ENCODE measurements around the gene CD320. TPM values are rescaled to one million over a fixed set of nuclear protein-coding genes. Genes with fewer than 3 reads are reported as not detected.

CD320 gene
- total and polyA plus RNA-seq, 3 experiments from 2014 or later = 58.6 to 97.6 (median 93.7) TPM

GRCh38 chr19:8329996-8330395 is 21.8 kb upstream of the CD320 start:
- H3K9me3 Mint-ChIP-seq = no peaks in the 10 kb centered on the region
- Histone ChIP-seq H3K27me3 (ENCODE audit: insufficient read depth, low read length, poor library complexity, severe bottlenecking) (peaks cover 6% of the 10 kb centered on the region), H3K27ac (ENCODE audit: low read depth, low read length) (no peak overlapping the region), H3K9me3 (ENCODE audit: low read length) (no peaks in the 10 kb centered on the region), H3K4me1 (ENCODE audit: insufficient read depth, low read length) (peaks cover 7% of the 10 kb centered on the region), H3K36me3 (ENCODE audit: insufficient read depth, low read length) (no peaks in the 10 kb centered on the region), H3K4me3 (ENCODE audit: low read length) (no peak overlapping the region)
- ChIA-PET POLR2A (no interaction called here), CTCF (interaction anchor here (0.8 kb wide), 1 partner anchor 24 kb away, joined by 3 read pairs; no protein-coding TSS in a partner anchor)
- H3K4me3 Mint-ChIP-seq = no peak overlapping the region
- peaks cover 0 to 4% (median 0%) of the 10 kb centered on the region in 3 donors for H3K4me1 Mint-ChIP-seq
- peaks cover 0 to 2% (median 0%) of the 10 kb centered on the region in 3 donors for H3K36me3 Mint-ChIP-seq
- peak overlapping the region in 1 of 8 donors; percentile 76 for H3K27ac Mint-ChIP-seq
- no peak for DNase-seq
- no peaks in the 10 kb centered on the region for H3K27me3 Mint-ChIP-seq

- Mint-ChIP-seq H3K36me3 (peaks cover 0 to 35% (median 0%) of the 10 kb centered on the region in 3 donors), H3K27ac (no peak overlapping the region), H3K4me3 (no peak overlapping the region), H3K4me1 (peaks cover 16 to 31% (median 20%) of the 10 kb centered on the region in 3 donors), H3K9me3 (no peaks in the 10 kb centered on the region), H3K27me3 (no peaks in the 10 kb centered on the region)
- DNase-seq = no peak
- H3K4me3 ChIP-seq (ENCODE audit: low read length) = no peak overlapping the region
- no peaks in the 10 kb centered on the region for H3K9me3 ChIP-seq (ENCODE audit: low read length)
- H3K27ac ChIP-seq (ENCODE audit: low read depth, low read length) = no peak overlapping the region
- CTCF ChIA-PET = interaction anchor here (0.6 kb wide), 1 partner anchor 289 kb away, joined by 3 read pairs; no protein-coding TSS in a partner anchor
- POLR2A ChIA-PET = interaction anchor here (0.6 kb wide), 1 partner anchor 45 kb away, joined by 4 read pairs; no protein-coding TSS in a partner anchor
- peaks cover 6% of the 10 kb centered on the region for H3K36me3 ChIP-seq (ENCODE audit: insufficient read depth, low read length)
- H3K27me3 ChIP-seq (ENCODE audit: insufficient read depth, low read length, poor library complexity, severe bottlenecking) = no peaks in the 10 kb centered on the region
- H3K4me1 ChIP-seq (ENCODE audit: insufficient read depth, low read length) = peaks cover 22% of the 10 kb centered on the region
Observed at GRCh38 chr19:8325454-8325853, 17.3 kb upstream of the CD320 start.

GRCh38 chr19:8324186-8325050 is 16.3 kb upstream of the CD320 start:
- Mint-ChIP-seq H3K27me3 (no peaks in the 10 kb centered on the region), H3K36me3 (peaks cover 0 to 36% (median 0%) of the 10 kb centered on the region in 3 donors), H3K4me3 (peak overlapping the region in 1 of 7 donors; percentile 98), H3K9me3 (no peaks in the 10 kb centered on the region), H3K27ac (peak overlapping the region in 2 of 8 donors; percentile 47 to 58), H3K4me1 (peaks cover 22 to 41% (median 30%) of the 10 kb centered on the region in 3 donors)
- CTCF ChIA-PET = interaction anchor here (0.9 to 1.3 kb wide), 2 partner anchors 14 to 56 kb away, joined by 3 read pairs; no protein-coding TSS in a partner anchor
- POLR2A ChIA-PET = interaction anchor here (0.6 to 0.9 kb wide), 2 partner anchors 11 to 46 kb away, joined by 3 to 4 read pairs; no protein-coding TSS in a partner anchor
- Histone ChIP-seq H3K4me1 (ENCODE audit: insufficient read depth, low read length) (peaks cover 33% of the 10 kb centered on the region), H3K36me3 (ENCODE audit: insufficient read depth, low read length) (peaks cover 6% of the 10 kb centered on the region), H3K4me3 (ENCODE audit: low read length) (no peak overlapping the region), H3K27ac (ENCODE audit: low read depth, low read length) (no peak overlapping the region), H3K27me3 (ENCODE audit: insufficient read depth, low read length, poor library complexity, severe bottlenecking) (no peaks in the 10 kb centered on the region), H3K9me3 (ENCODE audit: low read length) (no peaks in the 10 kb centered on the region)
- DNase-seq = no peak

- Histone ChIP-seq H3K4me1 (ENCODE audit: insufficient read depth, low read length) (peaks cover 33% of the 10 kb centered on the region), H3K27me3 (ENCODE audit: insufficient read depth, low read length, poor library complexity, severe bottlenecking) (no peaks in the 10 kb centered on the region), H3K9me3 (ENCODE audit: low read length) (no peaks in the 10 kb centered on the region), H3K27ac (ENCODE audit: low read depth, low read length) (no peak overlapping the region), H3K4me3 (ENCODE audit: low read length) (no peak overlapping the region), H3K36me3 (ENCODE audit: insufficient read depth, low read length) (peaks cover 6% of the 10 kb centered on the region)
- no peaks in the 10 kb centered on the region for H3K27me3 Mint-ChIP-seq
- H3K27ac Mint-ChIP-seq = peak overlapping the region in 3 of 8 donors; percentile 21 to 58 (median 47)
- no peak for DNase-seq
- H3K9me3 Mint-ChIP-seq = no peaks in the 10 kb centered on the region
- ChIA-PET CTCF (interaction anchor here (0.9 to 1.3 kb wide), 2 partner anchors 13 to 55 kb away, joined by 3 read pairs; no protein-coding TSS in a partner anchor), POLR2A (interaction anchor here (0.5 kb wide), 1 partner anchor 289 kb away, joined by 3 read pairs; no protein-coding TSS in a partner anchor)
- H3K4me3 Mint-ChIP-seq = peak overlapping the region in 2 of 7 donors; percentile 57 to 98
- H3K36me3 Mint-ChIP-seq = peaks cover 0 to 36% (median 0%) of the 10 kb centered on the region in 3 donors
- H3K4me1 Mint-ChIP-seq = peaks cover 22 to 45% (median 33%) of the 10 kb centered on the region in 3 donors
Observed at GRCh38 chr19:8323781-8324185, 15.6 kb upstream of the CD320 start.

- no peak for DNase-seq
- H3K27me3 Mint-ChIP-seq = no peaks in the 10 kb centered on the region
- H3K9me3 ChIP-seq (ENCODE audit: low read length) = no peaks in the 10 kb centered on the region
- peaks cover 33% of the 10 kb centered on the region for H3K4me1 ChIP-seq (ENCODE audit: insufficient read depth, low read length)
- no peaks in the 10 kb centered on the region for H3K27me3 ChIP-seq (ENCODE audit: insufficient read depth, low read length, poor library complexity, severe bottlenecking)
- ChIA-PET CTCF (no interaction called here), POLR2A (no interaction called here)
- H3K36me3 ChIP-seq (ENCODE audit: insufficient read depth, low read length) = peaks cover 6% of the 10 kb centered on the region
- peak overlapping the region; percentile 98 for H3K4me3 ChIP-seq (ENCODE audit: low read length)
- H3K27ac Mint-ChIP-seq = peak overlapping the region in 7 of 8 donors; percentile 72 to 100 (median 99)
- peak overlapping the region; percentile 95 for H3K27ac ChIP-seq (ENCODE audit: low read depth, low read length)
- H3K4me3 Mint-ChIP-seq = peak overlapping the region; percentile 94 to 98 (median 96)
- peaks cover 0 to 36% (median 0%) of the 10 kb centered on the region in 3 donors for H3K36me3 Mint-ChIP-seq
- H3K4me1 Mint-ChIP-seq = peaks cover 22 to 46% (median 33%) of the 10 kb centered on the region in 3 donors
- no peaks in the 10 kb centered on the region for H3K9me3 Mint-ChIP-seq
Observed at GRCh38 chr19:8322638-8322997, 14.5 kb upstream of the CD320 start.

GRCh38 chr19:8321986-8322637 is 14.0 kb upstream of the CD320 start:
- no peaks in the 10 kb centered on the region for H3K9me3 Mint-ChIP-seq
- no peaks in the 10 kb centered on the region for H3K9me3 ChIP-seq (ENCODE audit: low read length)
- ChIA-PET CTCF (interaction anchor here (0.8 to 1.3 kb wide), 4 partner anchors 12 to 111 kb away, joined by 3 to 7 read pairs (median 4); no protein-coding TSS in a partner anchor), POLR2A (interaction anchor here (0.6 kb wide), 1 partner anchor 122 kb away, joined by 3 read pairs; the partner anchor contains the start of gene HNRNPM)
- DNase-seq = no peak
- H3K4me3 Mint-ChIP-seq = peak overlapping the region; percentile 94 to 98 (median 96)
- H3K4me3 ChIP-seq (ENCODE audit: low read length) = peak overlapping the region; percentile 98
- H3K27me3 Mint-ChIP-seq = no peaks in the 10 kb centered on the region
- H3K27ac ChIP-seq (ENCODE audit: low read depth, low read length) = peak overlapping the region; percentile 95
- H3K27ac Mint-ChIP-seq = peak overlapping the region; percentile 97 to 100 (median 99)
- peaks cover 22 to 48% (median 33%) of the 10 kb centered on the region in 3 donors for H3K4me1 Mint-ChIP-seq
- H3K4me1 ChIP-seq (ENCODE audit: insufficient read depth, low read length) = peaks cover 33% of the 10 kb centered on the region
- peaks cover 6% of the 10 kb centered on the region for H3K36me3 ChIP-seq (ENCODE audit: insufficient read depth, low read length)
- no peaks in the 10 kb centered on the region for H3K27me3 ChIP-seq (ENCODE audit: insufficient read depth, low read length, poor library complexity, severe bottlenecking)
- peaks cover 0 to 38% (median 0%) of the 10 kb centered on the region in 3 donors for H3K36me3 Mint-ChIP-seq

- peaks cover 22 to 50% (median 33%) of the 10 kb centered on the region in 3 donors for H3K4me1 Mint-ChIP-seq
- H3K4me3 ChIP-seq (ENCODE audit: low read length) = peak within 1 kb of the TSS; percentile 98
- no peaks in the 10 kb centered on the region for H3K9me3 Mint-ChIP-seq
- peak within 1 kb of the TSS; percentile 94 to 98 (median 96) for H3K4me3 Mint-ChIP-seq
- no peaks in the 10 kb centered on the region for H3K9me3 ChIP-seq (ENCODE audit: low read length)
- peak; percentile 96 to 99 (median 96) for DNase-seq
- H3K27me3 ChIP-seq (ENCODE audit: insufficient read depth, low read length, poor library complexity, severe bottlenecking) = no peaks in the 10 kb centered on the region
- H3K36me3 ChIP-seq (ENCODE audit: insufficient read depth, low read length) = peaks cover 6% of the 10 kb centered on the region
- H3K27ac ChIP-seq (ENCODE audit: low read depth, low read length) = peak within 1 kb of the TSS; percentile 95
- no peaks in the 10 kb centered on the region for H3K27me3 Mint-ChIP-seq
- ChIA-PET CTCF (interaction anchor here (0.5 to 1.3 kb wide), 5 partner anchors 13 to 111 kb away, joined by 3 to 7 read pairs (median 4); no protein-coding TSS in a partner anchor), POLR2A (interaction anchor here (0.6 to 1.0 kb wide), 3 partner anchors 52 to 123 kb away, joined by 3 to 4 read pairs (median 3); partner anchors contain the start of gene HNRNPM)
- H3K36me3 Mint-ChIP-seq = peaks cover 0 to 40% (median 0%) of the 10 kb centered on the region in 3 donors
- H3K27ac Mint-ChIP-seq = peak within 1 kb of the TSS; percentile 97 to 100 (median 99)
- H3K4me1 ChIP-seq (ENCODE audit: insufficient read depth, low read length) = peaks cover 33% of the 10 kb centered on the region
Observed at GRCh38 chr19:8321067-8321985, 13.2 kb upstream of the CD320 start, which contains the start of the genes NDUFA7 and RPS28. Gene NDUFA7 (minus strand): TSS chr19:8321375. CDS start chr19:8321358, 17 bp downstream. Gene RPS28 (plus strand): TSS chr19:8321496. CDS start chr19:8321531, 35 bp downstream.

All from CD8-positive, alpha-beta memory T cell (primary cell).